Upper lobe of left lung (tissue), 6 donors: ENCODE results near the gene NBL1. TPM values are rescaled to one million over a fixed set of nuclear protein-coding genes. Genes with fewer than 3 reads are reported as not detected.

Source experiments
- ATAC-seq, 2 donors: fragments of 200-7000 bp; cut with Tn5 transposase; one replicate each; pipeline ENCODE4 v1.9.1; 2022; ENCODE audit warnings: mild to moderate bottlenecking in 2 of 2, moderate library complexity in 2 of 2; ENCODE audit not compliant: low FRiP score in 2 of 2
- DNase-seq, 2 donors: peaks; one replicate each; pipeline ENCODE4 v3.0.0-alpha.2; 2019 to 2020
- H3K27ac ChIP-seq, 4 donors: fragments of 200-600 bp; sonication (generic); one replicate each; pipeline ENCODE4 v1.5.1; 2016 to 2019
- H3K27me3 ChIP-seq, 4 donors: fragments of 200-600 bp; sonication (generic); one replicate each; pipeline ENCODE4 v1.5.1; 2017 to 2019
- H3K36me3 ChIP-seq, 4 donors: fragments of 200-600 bp; sonication (generic); one replicate each; pipeline ENCODE4 v1.5.1; 2016 to 2019
- H3K4me1 ChIP-seq, 4 donors: fragments of 200-600 bp; sonication (generic); one replicate each; pipeline ENCODE4 v1.5.1; 2018 to 2019
- H3K4me3 ChIP-seq, 4 donors: fragments of 200-600 bp; sonication (generic); one replicate each; pipeline ENCODE4 v1.5.1; 2017 to 2019; ENCODE audit warnings: mild to moderate bottlenecking in 2 of 4, moderate library complexity in 1 of 4
- H3K9me3 ChIP-seq, 4 donors: fragments of 200-600 bp; sonication (generic); one replicate each; pipeline ENCODE4 v1.5.1; 2018 to 2019
- CTCF ChIP-seq, 6 experiments: fragments of 450-650 bp in 4 of 6; fragments of 200-600 bp in 2 of 6; sonication (generic) in 2 of 6; IDR thresholded peaks; one replicate each; pipeline ENCODE4 v1.5.1; 2016 to 2019; ENCODE audit warnings: antibody characterized with exemption in 6 of 6
- EP300 ChIP-seq, 4 donors: sonication (generic); formaldehyde crosslinking; IDR thresholded peaks; one replicate each; pipeline ENCODE4 v1.5.1; 2017; ENCODE audit warnings: antibody characterized with exemption in 4 of 4, control low read depth in 2 of 4
- POLR2A ChIP-seq, 4 donors: fragments of 450-650 bp; IDR thresholded peaks; one replicate each; pipeline ENCODE4 v1.5.1; 2016 to 2017; ENCODE audit warnings: antibody characterized with exemption in 4 of 4, mild to moderate bottlenecking in 2 of 4
- POLR2AphosphoS5 ChIP-seq, 2 donors: sonication (generic); formaldehyde crosslinking; IDR thresholded peaks; one replicate each; pipeline ENCODE4 v1.5.1; 2017; ENCODE audit warnings: antibody characterized with exemption in 2 of 2
- WGBS, 2 donors: methylation state at CpG; one replicate each; pipeline ENCODE4 v1.1.5; 2017 to 2018; 5-methylcytosine and 5-hydroxymethylcytosine counted together
- total RNA-seq, 6 donors: library from RNA; depleted of rRNA in 4 of 6; stranded (reverse); fragments of >200 nt in 4 of 6; gene quantifications; one replicate each; pipeline versions ENCODE4 v1.1.0 to v1.2.1, GENCODE V29; 2016 to 2021
- donor health status: DM: no; HTN: no; CAD: no; lungs with moderate emphysema.
- donor health status: DM: no; HTN: yes; CAD: no; lungs with severe emphysema.

Gene NBL1
- total RNA-seq, 6 donors from 2014 or later = 40.9 to 190 (median 105) TPM

GRCh38 chr1:19648239-19648638 lies 4.1 kb downstream of the NBL1 start:
- 66% methylated on average over 11 of the region's 14 CpGs; no CpG with 5 or more reads in 1 of the 2 donors for WGBS, 2 donors
- TF ChIP-seq POLR2A (IDR thresholded peaks at IDR 0.05) = no peak
- TF ChIP-seq CTCF (IDR thresholded peaks at IDR 0.05) = no peak
- no peak for TF ChIP-seq POLR2AphosphoS5 (IDR thresholded peaks at IDR 0.05)
- ATAC-seq (no peak), DNase-seq (peak in 1 of 2 donors; percentile 76)
- H3K4me1 ChIP-seq = peaks cover 16 to 40% (median 25%) of the 10 kb centered on the region in 4 donors
- peak overlapping the region in 1 of 4 donors; percentile 76 for H3K4me3 ChIP-seq
- no peaks in the 10 kb centered on the region for H3K9me3 ChIP-seq
- H3K36me3 ChIP-seq = no peaks in the 10 kb centered on the region
- H3K27me3 ChIP-seq = peaks cover 0 to 11% (median 4%) of the 10 kb centered on the region in 4 donors
- H3K27ac ChIP-seq = peak overlapping the region; percentile 24 to 89 (median 66)

GRCh38 chr1:19648689-19649088 lies 4.6 kb downstream of the NBL1 start:
- H3K27me3 ChIP-seq = peaks cover 0 to 8% (median 2%) of the 10 kb centered on the region in 4 donors
- DNase-seq = no peak
- ATAC-seq = no peak
- TF ChIP-seq CTCF (IDR thresholded peaks at IDR 0.05) = peak in 1 of 6 experiments; percentile 6
- TF ChIP-seq POLR2AphosphoS5 (IDR thresholded peaks at IDR 0.05) = no peak
- 48 to 62% methylated on average over 3 to 9 of the region's 11 CpGs for WGBS, 2 donors
- H3K4me3 ChIP-seq = no peak overlapping the region
- H3K27ac ChIP-seq = peak overlapping the region; percentile 24 to 89 (median 66)
- no peaks in the 10 kb centered on the region for H3K9me3 ChIP-seq
- no peaks in the 10 kb centered on the region for H3K36me3 ChIP-seq
- H3K4me1 ChIP-seq = peaks cover 12 to 38% (median 26%) of the 10 kb centered on the region in 4 donors

- H3K36me3 ChIP-seq = no peaks in the 10 kb centered on the region
- no peaks in the 10 kb centered on the region for H3K9me3 ChIP-seq
- 39 to 50% methylated on average over 12 of the region's 12 CpGs for WGBS, 2 donors
- DNase-seq (peak in 1 of 2 donors; percentile 28), ATAC-seq (no peak)
- H3K27me3 ChIP-seq = peaks cover 0 to 1% (median 0%) of the 10 kb centered on the region in 4 donors
- H3K4me1 ChIP-seq = peaks cover 4 to 40% (median 29%) of the 10 kb centered on the region in 4 donors
- TF ChIP-seq POLR2A (IDR thresholded peaks at IDR 0.05) = no peak
- TF ChIP-seq EP300 (IDR thresholded peaks at IDR 0.05) = no peak
- no peak for TF ChIP-seq POLR2AphosphoS5 (IDR thresholded peaks at IDR 0.05)
- no peak for TF ChIP-seq CTCF (IDR thresholded peaks at IDR 0.05)
- peak overlapping the region; percentile 25 to 57 (median 44) for H3K27ac ChIP-seq
- no peak overlapping the region for H3K4me3 ChIP-seq
These were observed 6.5 kb downstream of the NBL1 start for GRCh38 chr1:19650416-19651140.

GRCh38 chr1:19651141-19651737 lies 7.1 kb downstream of the NBL1 start:
- ATAC-seq (peak; percentile 65 to 73), DNase-seq (peak in 1 of 2 donors; percentile 83)
- WGBS, 2 donors = 33 to 46% methylated on average over 6 of the region's 11 CpGs
- peaks cover 3 to 39% (median 29%) of the 10 kb centered on the region in 4 donors for H3K4me1 ChIP-seq
- no peak overlapping the region for H3K4me3 ChIP-seq
- H3K27ac ChIP-seq = peak overlapping the region; percentile 25 to 57 (median 42)
- H3K36me3 ChIP-seq = no peaks in the 10 kb centered on the region
- TF ChIP-seq POLR2A (IDR thresholded peaks at IDR 0.05) = no peak
- TF ChIP-seq CTCF (IDR thresholded peaks at IDR 0.05) = peak; percentile 21 to 65 (median 45)
- no peak for TF ChIP-seq POLR2AphosphoS5 (IDR thresholded peaks at IDR 0.05)
- TF ChIP-seq EP300 (IDR thresholded peaks at IDR 0.05) = no peak
- H3K9me3 ChIP-seq = no peaks in the 10 kb centered on the region
- H3K27me3 ChIP-seq = no peaks in the 10 kb centered on the region
